ENCODE data around the gene TMEM258. TPM values are rescaled to one million over a fixed set of nuclear protein-coding genes. Genes with fewer than 3 reads are reported as not detected.

TMEM258 gene
- total and polyA plus RNA-seq, 2 of the 4 experiments (the other 2 are of a cell fraction) = 107 to 280 TPM

- Histone ChIP-seq H3K4me1 (ENCODE audit: control insufficient read depth, insufficient read depth, low read length) (peaks cover 10% of the 10 kb centered on the region), H3K23ac (ENCODE audit: low read depth, low read length) (no peak overlapping the region), H3K4me2 (ENCODE audit: low read depth, low read length) (no peak overlapping the region), H2AFZ (replicated peaks; ENCODE audit: low read length, poor library complexity) (peak overlapping the region; percentile 14), H3K79me1 (ENCODE audit: low read depth in 1 of 2, low read length in 2 of 2) (no peaks in the 10 kb centered on the region; a peak in 1 of 4 replicates), H2AK5ac (ENCODE audit: low read depth, low read length) (peak overlapping the region; percentile 78; the same call in 1 of the 2 replicates), H3K56ac (ENCODE audit: extremely low read depth, insufficient read depth, low read length) (no peak overlapping the region), H3K18ac (ENCODE audit: low read depth, low read length) (no peak overlapping the region), H3K9me3 (ENCODE audit: control insufficient read depth, insufficient read depth, low read length) (no peaks in the 10 kb centered on the region), H3K27me3 (ENCODE audit: control insufficient read depth, insufficient read depth, low read length) (no peaks in the 10 kb centered on the region), H4K5ac (ENCODE audit: low read depth, low read length) (no peak overlapping the region), H3K27ac (ENCODE audit: insufficient read depth, low read length) (no peak overlapping the region), H3K4me3 (ENCODE audit: insufficient read depth, low read depth, low read length) (no peak overlapping the region), H3K9me1 (ENCODE audit: insufficient read depth, low read length) (no peaks in the 10 kb centered on the region), H4K8ac (ENCODE audit: low read depth in 2 of 2, low read length in 2 of 2) (no peak overlapping the region), H3K4ac (ENCODE audit: low read depth, low read length) (no peak overlapping the region), H3K36me3 (ENCODE audit: control insufficient read depth, insufficient read depth, low read length) (no peaks in the 10 kb centered on the region), H3K14ac (replicated peaks; ENCODE audit: low read depth, low read length) (no peak overlapping the region), H2BK15ac (ENCODE audit: low read depth, low read length) (no peak overlapping the region), H2BK120ac (ENCODE audit: low read depth, low read length) (no peak overlapping the region), H4K91ac (ENCODE audit: insufficient read depth, low read depth, low read length) (no peak overlapping the region), H4K20me1 (ENCODE audit: insufficient read depth, low read length) (no peaks in the 10 kb centered on the region), H3K9ac (ENCODE audit: low read depth, low read length) (no peak overlapping the region), H2BK20ac (ENCODE audit: low read depth, low read length) (no peak overlapping the region), H2BK5ac (ENCODE audit: low read depth, low read length, poor library complexity, severe bottlenecking) (no peak overlapping the region), H2AK9ac (replicated peaks; ENCODE audit: low read depth, low read length, poor library complexity) (no peak overlapping the region)
- in situ Hi-C loops (cut with MboI; ENCODE audit: low sequenced_read_pairs) (no loop called here), dilution Hi-C loops (cut with HindIII; ENCODE audit: low sequenced_read_pairs, unreplicated experiment) (no loop called here), intact Hi-C loops (cut with micrococcal nuclease) (no loop called here)
- ATAC-seq (ENCODE audit: low read depth) (no peak), DNase-seq (no peak)
- ChIA-PET POLR2A (ENCODE audit: unreplicated experiment) (no interaction called here), CTCF (no interaction called here)
- 80% methylated on average over 4 of the region's 15 CpGs; no CpG with 5 or more reads in 1 of the 2 experiments for WGBS, 2 experiments (ENCODE audit: extremely low coverage in 2 of 2, insufficient read length in 1 of 2)
- TF ChIP-seq NFE2L2 (IDR thresholded peaks at IDR 0.05; ENCODE audit: low read depth, low read length) (no peak), CEBPB (IDR thresholded peaks at IDR 0.05; ENCODE audit: low read depth, low read length) (no peak), BHLHE40 (IDR thresholded peaks at IDR 0.05; ENCODE audit: low read depth, low read length) (no peak), MXI1 (IDR thresholded peaks at IDR 0.05; ENCODE audit: borderline replicate concordance, low read depth, low read length) (no peak), MAZ (IDR thresholded peaks at IDR 0.05; ENCODE audit: borderline replicate concordance, low read depth, low read length) (no peak), MAFK (IDR thresholded peaks at IDR 0.05; ENCODE audit: low read depth, low read length) (no peak), SMC3 (IDR thresholded peaks at IDR 0.05; ENCODE audit: low read depth, low read length) (no peak), POLR2A (IDR thresholded peaks at IDR 0.05; ENCODE audit: low read depth, low read length) (no peak), CTCF (conservative IDR thresholded peaks at IDR 0.05; ENCODE audit: low read depth, low read length) (no peak), ELK1 (IDR thresholded peaks at IDR 0.05; ENCODE audit: borderline replicate concordance, low read depth, low read length) (no peak), RFX5 (IDR thresholded peaks at IDR 0.05; ENCODE audit: low read depth, low read length) (no peak)
- BruUV-seq (replicated peaks) = no TSS peak
Measured at GRCh38 chr11:61771195-61771894, 21.1 kb downstream of the TMEM258 start.

All from IMR-90 (cell line).